HCT116 (cell line): ENCODE results near the gene KCNAB3. TPM values are rescaled to one million over a fixed set of nuclear protein-coding genes. Genes with fewer than 3 reads are reported as not detected.

ENCODE experiments used
- ATAC-seq: fragments of 200-7000 bp; cut with Tn5 transposase; 2 replicates; pipeline ENCODE4 v1.9.1; 2020; ENCODE audit warnings: mild to moderate bottlenecking, moderate library complexity
- BruUV-seq: library from RNA; stranded (reverse); fragments of 400-500 nt; replicated peaks from 2 replicates; lab custom pipeline; 2021; lab: Mats Ljungman, UMichigan
- CTCF ChIA-PET: fragments of 300-600 bp; sonication (Branson Sonifier 250); formaldehyde crosslinking; loops from one replicate; lab custom pipeline; 2021; ENCODE audit warnings: antibody characterized with exemption; lab: Charles Lee
- POLR2A ChIA-PET: fragments of 300-600, 350-600 bp; sonication (Branson Sonifier 250); formaldehyde crosslinking; loops from one replicate; lab custom pipeline; 2021; ENCODE audit warnings: antibody characterized with exemption; lab: Charles Lee
- RAD21 ChIA-PET, 2 experiments: fragments of 300-600 bp; sonication (Branson Sonifier 250); formaldehyde crosslinking; loops; one replicate each; lab custom pipeline; 2023; ENCODE audit warnings: low total read pairs in 2 of 2; ENCODE audit not compliant: uncharacterized antibody in 2 of 2, unreplicated experiment in 2 of 2, low non-redundant PET in 1 of 2; lab: Charles Lee
- DNase-seq: peaks from one replicate; pipeline ENCODE4 v3.0.0-alpha.2; 2010; ENCODE audit warnings: low read depth, low spot score
- H2AFZ ChIP-seq: fragments of 200-600 bp; shearing (Covaris generic), sonication (generic); 2 replicates; pipeline ENCODE4 v1.6.1; 2017; ENCODE audit warnings: low read depth, mixed run types, mixed read lengths, antibody characterized with exemption, low read length; ENCODE audit not compliant: poor library complexity, severe bottlenecking
- H3K27ac ChIP-seq: 2 replicates; pipeline ENCODE4 v1.5.1; 2012; ENCODE audit warnings: low read depth, low read length
- H3K27me3 ChIP-seq: fragments of 200-600 bp; sonication (generic); 2 replicates; pipeline ENCODE4 v1.6.1; 2016; ENCODE audit warnings: mixed run types, low read length, mixed read lengths; ENCODE audit not compliant: insufficient read depth
- H3K36me3 ChIP-seq, 2 experiments: fragments of 200-500 bp in 1 of 2; fragments of 200-600 bp in 1 of 2; sonication (Bioruptor generic) in 1 of 2; sonication (generic) in 1 of 2; 2 replicates each; pipeline versions ENCODE4 v1.5.1 to v1.6.1; 2014 to 2016; ENCODE audit warnings: low read length in 2 of 2, inconsistent platforms in 1 of 2, mixed read lengths in 1 of 2, mixed run types in 1 of 2; ENCODE audit not compliant: insufficient read depth in 2 of 2, control insufficient read depth in 1 of 2
- H3K4me1 ChIP-seq, 2 experiments: fragments of 200-600 bp in 1 of 2; sonication (generic) in 1 of 2; 2 replicates each; pipeline versions ENCODE4 v1.5.1 to v1.6.1; 2012 to 2017; ENCODE audit warnings: low read length in 2 of 2, inconsistent platforms in 1 of 2, mild to moderate bottlenecking in 1 of 2, mixed read lengths in 1 of 2, mixed run types in 1 of 2, moderate library complexity in 1 of 2; ENCODE audit not compliant: insufficient read depth in 2 of 2, control insufficient read depth in 1 of 2
- H3K4me2 ChIP-seq: fragments of 200-600 bp; sonication (generic); 2 replicates; pipeline ENCODE4 v1.6.1; 2017; ENCODE audit warnings: mixed run types, low read length, mixed read lengths
- H3K4me3 ChIP-seq, 2 experiments: fragments of 200-600 bp in 1 of 2; sonication (generic) in 1 of 2; replicated peaks in 1 of 2; 2 replicates each; pipeline ENCODE4 v1.5.1; 2011 to 2016; ENCODE audit warnings: low read length in 2 of 2, control low read depth in 1 of 2, low read depth in 1 of 2, mild to moderate bottlenecking in 1 of 2, mixed read lengths in 1 of 2, mixed run types in 1 of 2
- H3K79me2 ChIP-seq: fragments of 200-600 bp; sonication (generic); 2 replicates; pipeline ENCODE4 v1.6.1; 2017; ENCODE audit warnings: mild to moderate bottlenecking, mixed run types, low read length, moderate library complexity, mixed read lengths; ENCODE audit not compliant: insufficient read depth
- H3K9ac ChIP-seq: fragments of 200-600 bp; sonication (generic); 2 replicates; pipeline ENCODE4 v1.6.1; 2016; ENCODE audit warnings: low read length, mixed read lengths
- H3K9me2 ChIP-seq: fragments of 200-600 bp; sonication (generic), shearing (Covaris generic); 2 replicates; pipeline ENCODE4 v1.6.1; 2017; ENCODE audit warnings: mixed run types, mild to moderate bottlenecking, moderate library complexity; ENCODE audit not compliant: insufficient read depth
- H3K9me3 ChIP-seq, 2 experiments: fragments of 200-500 bp in 1 of 2; fragments of 200-600 bp in 1 of 2; sonication (Bioruptor generic) in 1 of 2; sonication (generic) in 1 of 2; 2 replicates each; pipeline ENCODE4 v1.6.1; 2014 to 2017; ENCODE audit warnings: low read length in 2 of 2, mixed read lengths in 2 of 2, inconsistent platforms in 1 of 2, low read depth in 1 of 2, mild to moderate bottlenecking in 1 of 2, mixed run types in 1 of 2, moderate library complexity in 1 of 2; ENCODE audit not compliant: control insufficient read depth in 1 of 2, insufficient read depth in 1 of 2
- H4K20me1 ChIP-seq: fragments of 200-600 bp; sonication (generic), shearing (Covaris generic); 2 replicates; pipeline ENCODE4 v1.6.1; 2017; ENCODE audit warnings: mixed run types, mild to moderate bottlenecking, moderate library complexity; ENCODE audit not compliant: insufficient read depth
- ATF3 ChIP-seq: IDR thresholded peaks from 2 replicates; pipeline ENCODE4 v1.6.1; 2012
- EGR1 ChIP-seq: IDR thresholded peaks from 2 replicates; pipeline ENCODE4 v1.6.1; 2012; ENCODE audit warnings: low read depth
- ELF1 ChIP-seq: IDR thresholded peaks from 2 replicates; pipeline ENCODE4 v1.6.1; 2012; ENCODE audit warnings: low read depth, borderline replicate concordance
- EZH2phosphoT487 ChIP-seq: fragments of 200-600 bp; IDR thresholded peaks from 2 replicates; pipeline ENCODE4 v1.6.1; 2018; ENCODE audit warnings: antibody characterized with exemption, borderline replicate concordance
- FOSL1 ChIP-seq: IDR thresholded peaks from 2 replicates; pipeline ENCODE4 v1.6.1; 2012; ENCODE audit warnings: low read depth
- JUND ChIP-seq: IDR thresholded peaks from 2 replicates; pipeline ENCODE4 v1.6.1; 2012
- POLR2A ChIP-seq: IDR thresholded peaks from 2 replicates; pipeline ENCODE4 v1.7.0; 2011; ENCODE audit warnings: borderline replicate concordance; ENCODE audit not compliant: insufficient read depth, insufficient read length; ENCODE audit errors: extremely low read depth
- RAD21 ChIP-seq: IDR thresholded peaks from 2 replicates; pipeline ENCODE4 v1.6.1; 2012; ENCODE audit warnings: low read depth, mild to moderate bottlenecking
- REST ChIP-seq: IDR thresholded peaks from 2 replicates; pipeline ENCODE4 v1.6.1; 2012; ENCODE audit warnings: low read depth
- SIN3A ChIP-seq: IDR thresholded peaks from 2 replicates; pipeline ENCODE4 v1.6.1; 2012; ENCODE audit warnings: low read depth
- SP1 ChIP-seq: IDR thresholded peaks from 2 replicates; pipeline ENCODE4 v1.6.1; 2012; ENCODE audit warnings: low read depth
- ZBTB33 ChIP-seq: IDR thresholded peaks from 2 replicates; pipeline ENCODE4 v1.6.1; 2011; ENCODE audit warnings: mild to moderate bottlenecking, low read length, moderate library complexity; ENCODE audit not compliant: insufficient replicate concordance; ENCODE audit errors: extremely low read depth
- intact Hi-C: fragments of 100-400 bp; cut with micrococcal nuclease; formaldehyde crosslinking; loops from 2 replicates; pipeline ENCODE4 v1.10.0; 2022
- total RNA-seq: library from RNA; stranded (reverse); gene quantifications from one replicate; pipeline ENCODE4 v1.2.1, GENCODE V29; 2021; ENCODE audit not compliant: unreplicated experiment
- TF ChIP-seq, protein P1 (sequence below): IDR thresholded peaks from 2 replicates; pipeline ENCODE4 v1.6.1; 2012
- TF ChIP-seq, protein P2 (sequence below), 3 experiments: fragments of 200-600 bp in 1 of 3; sonication (generic) in 1 of 3; IDR thresholded peaks in 2 of 3; conservative IDR thresholded peaks in 1 of 3; 2 replicates each; pipeline ENCODE4 v1.5.1; 2012 to 2017; ENCODE audit warnings: low read depth in 2 of 3, low read length in 2 of 3, antibody characterized with exemption in 1 of 3, borderline replicate concordance in 1 of 3, control low read depth in 1 of 3, mild to moderate bottlenecking in 1 of 3, mixed read lengths in 1 of 3, mixed run types in 1 of 3, moderate library complexity in 1 of 3; ENCODE audit not compliant: insufficient read depth in 1 of 3

KCNAB3 gene
- total RNA-seq, 1 experiment from 2014 or later: 7.1 TPM

- TF ChIP-seq SP1 (no peak; the same call in 1 of the 2 replicates), JUND (no peak), ZBTB33 (no peak), ELF1 (no peak), REST (no peak), SIN3A (no peak; the same call in 1 of the 2 replicates), POLR2A (no peak), EZH2phosphoT487 (no peak), FOSL1 (no peak), RAD21 (no peak), EGR1 (no peak), ATF3 (no peak)
- TF ChIP-seq, protein P1, sequence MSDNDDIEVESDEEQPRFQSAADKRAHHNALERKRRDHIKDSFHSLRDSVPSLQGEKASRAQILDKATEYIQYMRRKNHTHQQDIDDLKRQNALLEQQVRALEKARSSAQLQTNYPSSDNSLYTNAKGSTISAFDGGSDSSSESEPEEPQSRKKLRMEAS: no peak
- TF ChIP-seq, protein P2, sequence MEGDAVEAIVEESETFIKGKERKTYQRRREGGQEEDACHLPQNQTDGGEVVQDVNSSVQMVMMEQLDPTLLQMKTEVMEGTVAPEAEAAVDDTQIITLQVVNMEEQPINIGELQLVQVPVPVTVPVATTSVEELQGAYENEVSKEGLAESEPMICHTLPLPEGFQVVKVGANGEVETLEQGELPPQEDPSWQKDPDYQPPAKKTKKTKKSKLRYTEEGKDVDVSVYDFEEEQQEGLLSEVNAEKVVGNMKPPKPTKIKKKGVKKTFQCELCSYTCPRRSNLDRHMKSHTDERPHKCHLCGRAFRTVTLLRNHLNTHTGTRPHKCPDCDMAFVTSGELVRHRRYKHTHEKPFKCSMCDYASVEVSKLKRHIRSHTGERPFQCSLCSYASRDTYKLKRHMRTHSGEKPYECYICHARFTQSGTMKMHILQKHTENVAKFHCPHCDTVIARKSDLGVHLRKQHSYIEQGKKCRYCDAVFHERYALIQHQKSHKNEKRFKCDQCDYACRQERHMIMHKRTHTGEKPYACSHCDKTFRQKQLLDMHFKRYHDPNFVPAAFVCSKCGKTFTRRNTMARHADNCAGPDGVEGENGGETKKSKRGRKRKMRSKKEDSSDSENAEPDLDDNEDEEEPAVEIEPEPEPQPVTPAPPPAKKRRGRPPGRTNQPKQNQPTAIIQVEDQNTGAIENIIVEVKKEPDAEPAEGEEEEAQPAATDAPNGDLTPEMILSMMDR (IDR thresholded peaks at IDR 0.05 in 2 of 3, conservative IDR thresholded peaks at IDR 0.05 in 1 of 3; ENCODE audit: borderline replicate concordance in 1 of 3, insufficient read depth in 1 of 3, low read depth in 2 of 3, low read length in 2 of 3): no peak
- ATAC-seq (peak; percentile 15), DNase-seq (no peak)
- ChIA-PET CTCF (interaction anchor here (1.0 kb wide), 1 partner anchor 102 kb away, joined by 4 read pairs; no protein-coding TSS in a partner anchor), RAD21 (no interaction called here), POLR2A (no interaction called here)
- Histone ChIP-seq H3K9me2 (no peaks in the 10 kb centered on the region), H3K4me1 (peaks cover 38 to 53% of the 10 kb centered on the region in 2 experiments), H3K9me3 (no peaks in the 10 kb centered on the region), H2AFZ (no peak within 1 kb of the TSS), H3K27me3 (no peaks in the 10 kb centered on the region), H3K79me2 (peaks cover 33% of the 10 kb centered on the region), H3K36me3 (peaks cover 9 to 15% of the 10 kb centered on the region in 2 experiments; a peak in 3 of 4 replicates), H3K9ac (peak within 1 kb of the TSS; percentile 77), H3K4me3 (peak within 1 kb of the TSS; percentile 56 to 82), H3K27ac (peak within 1 kb of the TSS; percentile 97), H3K4me2 (peak within 1 kb of the TSS; percentile 99), H4K20me1 (no peaks in the 10 kb centered on the region)
- intact Hi-C loops: no loop called here
- BruUV-seq: no TSS peak
These were observed 41.3 kb downstream of the KCNAB3 start, which contains the start of gene CHD3 for GRCh38 chr17:7888184-7888920. Gene CHD3 (plus strand): TSS chr17:7888789. CDS start chr17:7889001, 212 bp downstream.
